Measurements from ENCODE around the gene FGFR4. TPM values are rescaled to one million over a fixed set of nuclear protein-coding genes. Genes with fewer than 3 reads are reported as not detected.
A peak's percentile ranks its signal among the peaks of the same experiment; 100 is the strongest.

The FGFR4 gene
- total and polyA plus RNA-seq, 2 donors from 2014 or later = 50.2 to 72.6 TPM

GRCh38 chr5:177103523-177104253 is 17.0 kb downstream of the FGFR4 start:
- DNase-seq (peak in 1 of 5 donors; percentile 55), FAIRE-seq (no peak)
- Histone ChIP-seq H3K4me3 (ENCODE audit: low read length in 3 of 3) (no peak overlapping the region), H3K27ac (ENCODE audit: low read depth in 2 of 2, low read length in 2 of 2) (no peak overlapping the region), H3K27me3 (ENCODE audit: control insufficient read depth, insufficient read depth, low read length) (no peaks in the 10 kb centered on the region), H3K36me3 (ENCODE audit: control insufficient read depth in 2 of 3, insufficient read depth in 3 of 3, low read length in 3 of 3) (no peaks in the 10 kb centered on the region), H3K9ac (ENCODE audit: low read length in 3 of 3) (no peak overlapping the region), H3K4me1 (ENCODE audit: control insufficient read depth in 2 of 3, insufficient read depth in 2 of 3, low read depth in 1 of 3, low read length in 3 of 3) (no peaks in the 10 kb centered on the region), H3K9me3 (ENCODE audit: control insufficient read depth in 2 of 3, insufficient read depth in 1 of 3, low read length in 3 of 3) (no peaks in the 10 kb centered on the region)
- TF ChIP-seq, protein P1, sequence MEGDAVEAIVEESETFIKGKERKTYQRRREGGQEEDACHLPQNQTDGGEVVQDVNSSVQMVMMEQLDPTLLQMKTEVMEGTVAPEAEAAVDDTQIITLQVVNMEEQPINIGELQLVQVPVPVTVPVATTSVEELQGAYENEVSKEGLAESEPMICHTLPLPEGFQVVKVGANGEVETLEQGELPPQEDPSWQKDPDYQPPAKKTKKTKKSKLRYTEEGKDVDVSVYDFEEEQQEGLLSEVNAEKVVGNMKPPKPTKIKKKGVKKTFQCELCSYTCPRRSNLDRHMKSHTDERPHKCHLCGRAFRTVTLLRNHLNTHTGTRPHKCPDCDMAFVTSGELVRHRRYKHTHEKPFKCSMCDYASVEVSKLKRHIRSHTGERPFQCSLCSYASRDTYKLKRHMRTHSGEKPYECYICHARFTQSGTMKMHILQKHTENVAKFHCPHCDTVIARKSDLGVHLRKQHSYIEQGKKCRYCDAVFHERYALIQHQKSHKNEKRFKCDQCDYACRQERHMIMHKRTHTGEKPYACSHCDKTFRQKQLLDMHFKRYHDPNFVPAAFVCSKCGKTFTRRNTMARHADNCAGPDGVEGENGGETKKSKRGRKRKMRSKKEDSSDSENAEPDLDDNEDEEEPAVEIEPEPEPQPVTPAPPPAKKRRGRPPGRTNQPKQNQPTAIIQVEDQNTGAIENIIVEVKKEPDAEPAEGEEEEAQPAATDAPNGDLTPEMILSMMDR (IDR thresholded peaks at IDR 0.05; ENCODE audit: borderline replicate concordance, extremely low read depth, insufficient read depth) = no peak
- intact Hi-C loops (cut with DNase I) = no loop called here

DNA sequence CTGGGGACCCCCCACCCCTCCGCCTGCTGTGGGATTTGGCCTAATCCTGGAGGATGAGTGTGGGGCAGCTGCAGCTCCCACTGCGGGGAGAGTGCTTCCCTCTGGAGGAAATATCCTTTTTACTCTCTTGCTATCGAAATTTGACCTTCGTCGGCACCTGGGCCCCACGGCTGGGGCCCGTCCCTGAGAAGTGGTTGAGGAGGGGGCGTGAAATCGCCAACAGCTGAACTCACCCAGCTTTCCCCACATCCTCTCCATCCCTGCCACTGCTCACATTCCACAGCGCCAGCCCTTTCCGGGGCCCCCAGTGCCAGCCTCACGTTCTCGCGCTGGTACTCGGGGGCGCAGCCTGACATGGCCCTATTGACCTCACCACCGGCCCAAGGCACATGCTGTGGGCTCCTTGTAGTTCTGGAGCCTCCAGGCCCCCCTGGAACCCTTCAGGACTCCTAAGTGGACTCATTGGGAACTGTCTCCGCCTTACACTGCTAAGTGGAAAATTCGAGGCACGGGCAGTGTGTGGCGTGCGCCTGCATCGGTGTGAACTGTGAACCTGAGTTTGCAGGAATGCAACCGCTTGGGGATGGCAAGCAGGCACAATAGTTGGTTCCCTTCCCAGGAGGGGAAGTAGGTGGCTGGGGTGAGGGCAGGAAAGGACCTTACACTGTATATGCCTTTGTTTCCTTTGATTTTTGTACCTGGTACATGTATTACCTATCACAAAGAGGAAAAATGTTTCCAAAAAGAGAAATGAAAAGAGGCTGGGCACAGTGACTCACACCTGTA is 19.2 kb downstream of the FGFR4 start:
- Histone ChIP-seq H3K36me3 (ENCODE audit: control insufficient read depth in 2 of 3, insufficient read depth in 3 of 3, low read length in 3 of 3) (no peaks in the 10 kb centered on the region), H3K9ac (ENCODE audit: low read length in 3 of 3) (no peak overlapping the region), H3K4me3 (ENCODE audit: low read length in 3 of 3) (no peak overlapping the region), H3K4me1 (ENCODE audit: control insufficient read depth in 2 of 3, insufficient read depth in 2 of 3, low read depth in 1 of 3, low read length in 3 of 3) (peaks cover 0 to 2% (median 0%) of the 10 kb centered on the region in 3 donors), H3K27ac (ENCODE audit: low read depth in 2 of 2, low read length in 2 of 2) (no peak overlapping the region), H3K27me3 (ENCODE audit: control insufficient read depth, insufficient read depth, low read length) (no peaks in the 10 kb centered on the region), H3K9me3 (ENCODE audit: control insufficient read depth in 2 of 3, insufficient read depth in 1 of 3, low read length in 3 of 3) (no peaks in the 10 kb centered on the region)
- DNase-seq (no peak), FAIRE-seq (no peak)
- intact Hi-C loops (cut with DNase I) = no loop called here
- TF ChIP-seq, protein P1 (IDR thresholded peaks at IDR 0.05; ENCODE audit: borderline replicate concordance, extremely low read depth, insufficient read depth) = no peak

DNA sequence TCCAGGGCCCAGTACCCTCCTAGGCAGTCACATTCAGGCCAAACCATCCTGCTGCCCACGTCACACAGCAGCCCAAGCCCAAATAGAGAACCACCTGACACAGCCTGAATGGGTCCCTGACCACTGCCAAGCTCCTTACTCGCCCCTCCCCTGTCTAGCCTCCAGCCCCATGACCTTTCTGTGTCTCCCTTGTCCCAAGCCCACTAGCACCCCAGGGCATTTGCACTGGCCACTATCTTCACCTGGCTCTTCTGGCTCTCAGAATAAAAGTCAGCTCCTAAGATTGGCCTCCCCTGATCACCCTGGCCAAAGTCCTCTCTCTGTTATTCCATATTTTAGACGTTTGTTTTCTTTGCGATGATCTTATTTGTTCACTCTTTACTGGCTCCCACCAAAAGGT is 20.4 kb downstream of the FGFR4 start:
- H3K9ac ChIP-seq (ENCODE audit: low read length in 3 of 3) = no peak overlapping the region
- H3K36me3 ChIP-seq (ENCODE audit: control insufficient read depth in 2 of 3, insufficient read depth in 3 of 3, low read length in 3 of 3) = no peaks in the 10 kb centered on the region
- DNase-seq = no peak
- no peaks in the 10 kb centered on the region for H3K9me3 ChIP-seq (ENCODE audit: control insufficient read depth in 2 of 3, insufficient read depth in 1 of 3, low read length in 3 of 3)
- H3K4me3 ChIP-seq (ENCODE audit: low read length in 3 of 3) = no peak overlapping the region
- intact Hi-C loops (cut with DNase I) = no loop called here
- TF ChIP-seq, protein P1 (IDR thresholded peaks at IDR 0.05; ENCODE audit: borderline replicate concordance, extremely low read depth, insufficient read depth) = no peak
- H3K4me1 ChIP-seq (ENCODE audit: control insufficient read depth in 2 of 3, insufficient read depth in 2 of 3, low read depth in 1 of 3, low read length in 3 of 3) = peaks cover 0 to 2% (median 0%) of the 10 kb centered on the region in 3 donors
- no peak overlapping the region for H3K27ac ChIP-seq (ENCODE audit: low read depth in 2 of 2, low read length in 2 of 2)
- H3K27me3 ChIP-seq (ENCODE audit: control insufficient read depth, insufficient read depth, low read length) = no peaks in the 10 kb centered on the region
- FAIRE-seq = no peak
